Thyroid gland (tissue), 4 donors: ENCODE measurements around the gene BFSP1.

ENCODE experiments used
- CTCF ChIP-seq, 6 experiments: fragments of 200-600 bp in 3 of 6; fragments of 450-650 bp in 3 of 6; sonication (generic) in 3 of 6; IDR thresholded peaks; one replicate each; pipeline ENCODE4 v1.5.1; 2016 to 2019; ENCODE audit warnings: antibody characterized with exemption in 6 of 6, mild to moderate bottlenecking in 2 of 6, inconsistent platforms in 1 of 6, moderate library complexity in 1 of 6
- POLR2A ChIP-seq, 2 donors: fragments of 450-650 bp; IDR thresholded peaks; one replicate each; pipeline ENCODE4 v1.6.1; 2017; ENCODE audit warnings: antibody characterized with exemption in 2 of 2, mild to moderate bottlenecking in 2 of 2, moderate library complexity in 1 of 2

- TF ChIP-seq CTCF (IDR thresholded peaks at IDR 0.05) (no peak), POLR2A (IDR thresholded peaks at IDR 0.05) (no peak)
Observed at GRCh38 chr20:17515053-17515452, 16.1 kb downstream of the BFSP1 start.
